GM20431 (cell line): ENCODE data around the gene P2RY13.

ENCODE experiments used
- in situ Hi-C: fragments of 300-500 bp; cut with MseI, MboI; formaldehyde crosslinking; loops from one replicate; pipeline ENCODE4 v1.15.0; 2020; ENCODE audit warnings: low sequenced_read_pairs; ENCODE audit not compliant: unreplicated experiment

P2RY13 gene

DNA sequence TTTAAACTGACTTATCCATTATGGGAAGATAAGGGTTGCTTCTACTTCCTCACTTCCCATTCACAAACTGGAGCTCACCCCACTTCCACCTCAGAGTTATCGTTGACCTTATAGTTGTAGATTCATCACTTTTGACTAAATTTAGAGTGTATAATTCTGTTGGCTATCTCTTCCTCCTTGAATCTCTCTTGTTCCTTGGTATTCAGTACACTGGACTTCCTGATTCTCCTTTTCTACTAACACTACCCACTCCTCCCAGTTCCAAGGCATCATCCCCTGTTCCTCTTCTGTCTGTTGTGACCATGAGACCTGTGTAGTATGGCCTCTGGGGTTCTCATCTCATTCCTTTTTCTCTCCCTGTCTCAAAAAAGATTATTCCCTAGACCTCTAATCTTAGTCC lies 6.8 kb downstream of the P2RY13 start:
- in situ Hi-C loops = no loop called here

DNA sequence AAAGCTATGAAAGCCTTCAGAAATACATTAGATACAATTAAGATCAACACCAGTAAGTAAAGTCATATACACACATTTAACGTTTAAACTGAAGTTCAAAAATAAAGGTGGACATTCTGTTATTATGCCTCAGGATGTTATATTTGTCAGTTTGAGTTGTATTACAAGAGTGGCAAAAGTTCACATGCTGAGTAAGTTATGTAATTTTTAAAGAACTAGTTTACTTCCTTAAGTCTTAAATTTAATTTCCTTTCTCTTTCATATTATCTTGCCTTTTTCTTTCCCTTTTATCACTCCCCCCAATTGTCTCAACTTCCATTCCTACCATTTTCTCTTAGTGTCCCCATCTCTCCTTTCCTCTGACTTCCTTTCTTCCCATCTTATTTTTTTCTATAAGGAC lies 7.8 kb downstream of the P2RY13 start:
- in situ Hi-C loops = no loop called here

DNA sequence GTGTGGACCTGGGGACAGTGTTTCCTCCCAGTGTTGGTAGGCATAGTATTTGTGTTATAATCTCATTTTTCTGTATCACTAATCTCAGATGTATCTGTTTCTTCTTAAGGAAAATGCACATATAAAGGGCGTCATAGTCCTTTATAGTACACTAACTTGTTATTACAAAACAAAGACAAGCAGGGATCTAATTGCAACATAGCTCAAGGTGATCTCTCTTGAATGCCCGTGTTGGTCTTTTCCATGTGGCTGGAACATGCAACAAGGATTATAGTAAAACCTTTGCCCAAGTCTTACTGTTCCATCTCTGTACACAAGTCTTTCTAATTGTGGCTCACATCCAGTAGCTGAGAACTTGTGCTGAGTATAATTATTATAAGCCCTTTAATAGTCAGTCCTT lies 9.2 kb downstream of the P2RY13 start:
- in situ Hi-C loops = no loop called here

DNA sequence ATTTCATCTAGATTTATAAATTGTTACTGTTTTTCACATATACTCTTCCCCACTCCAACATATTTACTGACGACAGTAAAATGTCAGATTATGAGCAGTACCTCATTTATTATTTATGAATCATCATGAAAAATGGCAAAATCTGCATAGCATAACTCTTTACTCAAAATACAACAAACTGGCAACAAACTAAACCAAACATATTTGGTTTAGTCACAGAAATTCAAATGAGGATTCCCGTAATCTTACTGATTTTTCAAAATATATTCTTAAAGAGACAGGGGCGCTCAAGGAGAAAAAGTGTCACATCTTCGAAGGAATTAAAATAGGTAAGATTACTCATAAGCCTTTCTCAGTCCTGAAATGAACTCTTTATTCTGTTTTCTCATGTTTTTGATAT lies 9.7 kb downstream of the P2RY13 start:
- in situ Hi-C loops = no loop called here

DNA sequence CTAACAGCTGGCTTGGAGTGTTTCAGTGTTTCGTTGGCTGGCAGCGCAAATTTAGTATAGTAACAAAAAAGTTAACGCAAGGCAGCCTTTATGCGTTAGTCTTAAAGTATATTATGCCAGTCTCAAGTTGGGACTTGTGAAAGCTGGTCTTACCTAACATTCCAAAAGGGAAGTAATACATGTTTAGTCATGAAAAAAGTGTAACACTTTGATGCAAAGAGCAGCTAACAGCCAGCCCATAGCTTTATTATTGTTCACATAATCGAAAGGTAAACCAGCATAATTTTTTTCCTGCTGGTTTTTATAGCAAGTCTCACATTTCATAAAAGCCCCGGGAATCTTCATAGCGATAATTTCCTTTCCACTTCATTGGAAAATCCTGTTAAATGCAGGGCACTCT lies 10.4 kb downstream of the P2RY13 start:
- in situ Hi-C loops = no loop called here

DNA sequence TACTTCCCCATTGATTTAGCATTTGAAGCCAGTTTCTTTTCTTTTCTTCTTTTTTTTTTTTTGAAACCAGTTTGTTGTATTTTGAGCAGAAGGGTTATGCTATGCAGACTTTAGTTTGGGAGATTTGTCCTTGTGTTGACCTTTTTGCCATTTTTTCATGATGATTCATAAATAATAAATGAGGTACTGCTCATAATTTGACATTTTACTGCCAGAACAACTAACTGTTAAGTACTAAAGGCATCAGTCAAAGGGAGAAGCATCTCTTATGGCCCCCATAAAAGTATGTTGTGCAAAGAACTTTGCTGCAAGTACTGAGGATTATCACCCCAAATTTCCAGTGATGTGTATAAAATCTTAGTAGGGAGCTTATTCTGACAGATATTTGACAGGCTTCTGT lies 11.0 kb downstream of the P2RY13 start:
- in situ Hi-C loops = no loop called here

DNA sequence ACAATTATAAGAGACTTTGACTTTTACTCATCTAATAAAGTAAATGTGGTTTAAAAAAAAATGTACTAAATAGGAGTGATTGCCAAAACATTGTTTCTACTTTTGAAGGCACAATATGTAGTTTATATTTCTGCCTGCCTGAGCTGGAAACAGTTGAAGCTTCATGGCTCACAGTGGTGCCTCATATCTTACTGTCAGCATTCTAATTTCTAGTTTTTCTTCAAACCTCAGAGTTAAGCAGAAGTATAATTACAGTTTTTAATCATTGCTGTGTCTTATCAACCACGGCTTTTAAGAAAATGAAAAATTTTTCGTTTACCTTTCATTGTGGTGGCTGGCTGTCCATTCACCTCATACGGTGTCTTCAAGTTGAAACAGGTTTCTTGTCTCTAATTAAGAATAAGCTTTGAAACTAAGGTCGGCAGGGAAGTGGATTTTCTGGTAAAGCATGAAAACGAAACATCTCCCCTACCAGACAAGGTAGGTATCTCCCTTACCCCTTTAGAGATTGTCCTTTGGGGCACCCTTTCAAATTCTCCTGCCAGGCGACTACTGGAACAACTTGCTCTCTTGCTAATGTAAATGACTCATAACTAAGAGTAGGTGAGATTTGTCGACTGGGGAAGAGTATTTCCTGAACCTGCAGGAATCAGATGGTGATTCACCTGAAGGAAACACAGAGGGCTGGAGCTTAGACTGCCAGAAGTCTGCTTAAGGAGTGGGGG lies 12.9 kb downstream of the P2RY13 start, which contains the start of gene GPR87:
Gene GPR87, minus strand, starts transcription at position 554 of the 725 bp plus-strand sequence. CDS start 16,720 bp downstream, outside the sequence.
- in situ Hi-C loops = no loop called here

DNA sequence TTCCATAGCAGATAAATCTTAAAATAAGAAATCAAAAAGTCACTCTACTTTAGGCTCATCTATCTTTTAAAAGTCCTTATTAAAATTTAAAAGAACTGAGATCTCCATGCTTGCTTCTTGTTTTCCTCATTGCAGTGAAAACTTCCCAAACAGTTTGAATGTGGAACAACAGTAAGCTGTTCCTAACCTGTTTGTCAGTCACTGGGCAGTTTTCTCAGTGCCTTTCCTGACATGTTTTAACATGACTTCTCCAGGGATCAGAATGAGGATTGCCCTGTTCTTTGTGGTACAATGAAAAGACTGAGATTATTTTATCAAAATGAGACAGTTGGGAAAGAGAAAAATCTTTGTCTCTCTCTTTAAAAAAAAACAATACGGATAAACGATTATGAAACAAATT lies 13.5 kb downstream of the P2RY13 start:
- in situ Hi-C loops = no loop called here

DNA sequence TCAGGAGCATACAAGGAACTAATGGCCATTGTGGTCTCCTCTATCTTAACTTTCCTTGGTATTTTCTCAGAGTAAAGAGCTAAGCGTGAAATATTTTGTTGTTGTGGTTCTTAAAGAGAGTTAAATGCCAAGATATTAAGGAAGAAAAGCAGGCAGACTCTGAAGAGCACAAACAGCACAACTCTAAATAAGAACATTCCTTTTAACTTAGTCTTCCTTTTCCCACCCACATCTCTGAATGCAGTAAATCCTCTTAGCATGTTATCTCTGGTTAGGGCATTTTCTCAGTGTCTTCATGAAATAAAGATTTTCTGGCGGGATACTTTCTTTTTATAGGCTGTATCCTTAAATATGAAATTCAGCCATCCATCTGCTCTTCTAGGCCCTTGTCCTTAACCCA lies 14.2 kb downstream of the P2RY13 start:
- in situ Hi-C loops = no loop called here

DNA sequence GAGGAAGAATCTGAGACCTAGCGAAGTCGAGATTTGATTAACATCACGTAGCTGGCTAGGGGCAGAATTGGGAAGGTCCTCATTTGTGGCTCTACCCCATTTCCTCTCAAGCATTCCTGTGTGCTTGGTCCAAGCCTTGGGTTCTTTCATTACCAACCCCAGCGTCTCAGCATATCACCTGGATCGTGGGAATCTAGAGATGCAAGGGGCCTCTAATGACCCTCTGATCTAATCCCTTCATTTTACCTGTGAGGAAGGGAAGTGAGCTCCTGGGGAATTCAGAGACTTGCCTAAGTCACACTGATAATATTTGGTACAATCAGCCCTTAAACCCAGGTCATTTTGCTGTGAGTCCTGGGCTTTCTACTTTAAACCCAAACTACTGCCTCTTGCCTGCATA lies 14.8 kb downstream of the P2RY13 start:
- in situ Hi-C loops = no loop called here

DNA sequence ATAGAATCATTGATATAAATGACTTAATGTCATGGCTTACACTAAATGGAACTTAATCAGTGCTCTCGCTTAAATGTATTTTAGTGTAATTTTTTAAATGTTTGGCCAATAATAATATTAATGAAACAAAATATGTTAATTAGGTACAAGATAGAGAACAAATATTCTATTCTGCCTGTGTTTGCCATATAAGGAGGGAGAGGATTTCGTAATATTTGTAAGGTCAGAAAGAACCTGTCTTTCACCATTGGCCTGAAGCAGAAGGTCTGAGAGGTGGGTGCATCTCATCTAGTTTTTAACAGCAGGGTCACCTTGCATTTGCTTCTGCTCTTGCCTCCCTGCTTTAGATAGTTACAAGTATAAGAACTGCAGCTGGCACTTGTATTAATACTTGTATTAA lies 15.2 kb downstream of the P2RY13 start:
- in situ Hi-C loops = no loop called here

DNA sequence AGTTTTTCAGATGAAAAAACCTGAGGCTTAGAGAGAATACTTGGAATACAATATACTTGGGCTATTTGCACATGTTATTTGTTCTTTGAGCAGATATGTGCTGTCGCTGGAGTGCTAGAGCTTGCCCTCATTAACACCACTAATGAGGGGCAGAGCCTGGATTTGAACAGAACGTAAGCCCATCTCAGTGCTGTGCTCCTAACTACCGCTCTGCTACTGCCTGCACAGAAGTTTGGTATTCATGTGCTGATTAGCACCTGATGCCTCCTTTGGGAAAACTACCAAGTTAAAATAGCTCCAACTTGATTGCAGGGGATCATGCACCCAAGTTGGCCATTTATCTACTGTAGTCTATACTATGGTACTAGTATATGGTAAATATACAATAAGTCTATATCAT lies 16.4 kb downstream of the P2RY13 start:
- in situ Hi-C loops = no loop called here

DNA sequence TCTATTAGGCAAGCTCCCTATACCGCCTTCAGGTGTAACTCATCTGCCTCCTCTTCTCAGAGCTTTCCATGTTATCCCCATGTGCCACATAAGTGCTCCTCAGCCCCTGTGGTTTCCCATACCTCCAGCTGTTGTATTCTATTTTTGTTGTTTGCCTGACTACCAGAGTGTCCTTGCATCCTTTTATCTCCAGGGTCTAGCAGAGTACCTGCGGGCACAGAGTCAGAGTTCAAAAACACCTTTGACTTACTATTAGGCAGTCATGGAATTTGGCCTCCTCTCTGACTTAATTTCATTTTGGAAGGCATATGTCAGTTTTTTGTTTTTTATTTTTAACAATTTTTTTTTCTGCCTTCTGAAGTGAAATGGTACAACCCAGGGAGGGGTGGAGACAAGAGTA lies 19.8 kb downstream of the P2RY13 start:
- in situ Hi-C loops = no loop called here

DNA sequence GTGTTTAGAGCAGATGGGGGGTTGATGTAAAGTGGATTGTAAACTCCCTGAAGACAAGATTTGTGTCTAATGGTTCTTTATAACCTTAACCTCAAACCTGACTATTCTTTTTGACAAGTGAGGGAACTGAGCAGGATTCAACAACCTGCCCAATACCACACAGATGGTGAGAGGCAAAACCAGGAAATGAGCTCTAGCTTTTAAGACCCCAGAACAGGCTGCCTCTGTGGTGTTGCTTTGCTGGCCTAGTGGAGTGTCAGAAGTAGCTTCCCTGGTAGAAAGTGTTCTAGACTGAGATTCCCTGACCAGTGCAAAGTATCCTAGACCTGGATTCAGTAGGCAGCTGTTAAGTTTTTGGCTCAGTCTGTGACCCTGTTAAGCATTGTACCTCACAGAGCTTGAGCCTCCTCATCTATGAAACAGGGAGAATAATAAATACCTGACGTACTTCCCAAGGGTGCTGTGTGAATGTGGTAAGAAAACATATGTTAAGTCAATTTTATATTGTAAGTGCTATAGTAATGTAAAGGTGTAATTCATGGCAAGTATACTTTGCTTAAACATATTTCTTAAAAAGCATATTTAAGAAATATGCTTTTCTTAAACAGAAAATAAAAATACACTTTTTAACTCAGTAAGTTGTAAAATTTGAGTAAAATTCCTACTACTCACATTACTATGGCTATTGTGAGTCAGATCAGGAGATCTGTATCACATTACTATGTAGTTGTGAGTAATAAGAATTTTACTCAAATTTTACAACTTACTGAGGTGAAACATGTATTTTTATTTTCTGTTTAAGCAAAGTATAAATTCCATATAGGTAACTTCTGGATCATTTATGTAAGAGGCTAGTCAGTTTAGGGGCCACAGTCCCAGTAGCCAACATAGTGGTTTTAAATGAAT lies 21.5 kb downstream of the P2RY13 start:
- in situ Hi-C loops = no loop called here

DNA sequence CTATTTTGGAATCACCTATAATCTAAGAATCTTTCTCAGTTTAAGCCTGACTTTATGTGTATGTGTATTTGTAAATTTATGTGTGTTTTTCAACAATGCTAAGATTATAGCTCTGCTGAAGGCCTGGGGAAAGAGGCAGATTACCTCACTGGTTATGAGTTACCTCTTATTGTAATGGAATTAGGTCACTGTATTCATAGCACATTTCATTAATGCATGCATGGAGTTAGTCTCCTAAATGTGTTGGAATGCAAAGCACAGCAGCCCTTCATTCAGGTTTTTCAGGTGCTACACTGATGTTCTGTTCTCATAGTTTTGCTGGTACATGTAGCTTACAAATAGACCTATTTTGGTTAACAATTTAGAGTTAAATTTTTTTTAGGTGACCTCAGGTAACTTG lies 22.2 kb downstream of the P2RY13 start:
- in situ Hi-C loops = no loop called here

DNA sequence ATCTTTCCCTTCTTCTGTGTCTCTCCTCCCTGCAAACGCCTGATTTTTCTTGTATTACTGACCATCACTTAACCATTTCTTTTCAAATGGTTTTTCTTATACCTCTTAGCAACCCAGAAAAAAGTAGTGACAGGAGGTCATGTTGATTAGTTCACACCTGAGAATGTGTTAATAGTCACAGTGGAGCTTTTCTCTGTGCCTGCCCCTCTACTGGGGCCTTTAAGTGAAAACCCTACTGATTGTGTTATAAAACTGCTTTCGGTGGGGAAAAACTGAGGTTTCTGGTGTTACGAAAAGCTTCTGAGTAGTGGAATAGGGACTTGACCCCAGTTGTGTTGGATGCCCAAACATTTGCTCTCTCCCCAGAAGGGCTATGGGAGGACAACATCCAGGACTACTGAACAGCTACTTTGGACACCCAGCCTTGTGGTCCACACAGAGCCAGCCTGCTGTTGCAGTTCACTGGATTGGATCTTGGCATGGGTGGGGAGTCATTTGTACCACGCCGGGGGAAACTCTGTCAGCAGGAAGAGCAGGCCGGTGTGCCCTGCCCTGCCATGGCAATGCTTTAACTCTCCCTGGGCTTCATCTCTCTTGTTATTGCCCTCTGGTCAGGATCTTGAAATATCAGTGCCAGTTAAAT lies 23.1 kb downstream of the P2RY13 start:
- in situ Hi-C loops = no loop called here

DNA sequence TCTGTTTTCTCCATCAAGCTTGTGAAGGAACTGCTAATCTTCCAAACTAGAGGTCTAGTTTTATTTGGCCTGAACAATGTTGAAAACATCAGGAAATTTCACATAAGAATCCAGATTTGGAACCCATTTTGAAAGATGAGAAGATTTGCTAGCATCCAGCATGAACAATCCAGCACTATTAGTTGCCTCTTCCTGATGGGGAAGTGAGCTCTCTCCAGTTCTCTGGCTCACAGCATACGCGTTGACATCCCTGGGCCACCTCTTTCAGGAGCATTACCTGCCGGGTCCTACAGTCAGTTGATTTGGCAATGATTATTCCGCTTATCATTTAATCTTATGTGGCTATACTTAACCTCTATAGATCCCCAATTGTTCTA lies 23.6 kb downstream of the P2RY13 start:
- in situ Hi-C loops = no loop called here

DNA sequence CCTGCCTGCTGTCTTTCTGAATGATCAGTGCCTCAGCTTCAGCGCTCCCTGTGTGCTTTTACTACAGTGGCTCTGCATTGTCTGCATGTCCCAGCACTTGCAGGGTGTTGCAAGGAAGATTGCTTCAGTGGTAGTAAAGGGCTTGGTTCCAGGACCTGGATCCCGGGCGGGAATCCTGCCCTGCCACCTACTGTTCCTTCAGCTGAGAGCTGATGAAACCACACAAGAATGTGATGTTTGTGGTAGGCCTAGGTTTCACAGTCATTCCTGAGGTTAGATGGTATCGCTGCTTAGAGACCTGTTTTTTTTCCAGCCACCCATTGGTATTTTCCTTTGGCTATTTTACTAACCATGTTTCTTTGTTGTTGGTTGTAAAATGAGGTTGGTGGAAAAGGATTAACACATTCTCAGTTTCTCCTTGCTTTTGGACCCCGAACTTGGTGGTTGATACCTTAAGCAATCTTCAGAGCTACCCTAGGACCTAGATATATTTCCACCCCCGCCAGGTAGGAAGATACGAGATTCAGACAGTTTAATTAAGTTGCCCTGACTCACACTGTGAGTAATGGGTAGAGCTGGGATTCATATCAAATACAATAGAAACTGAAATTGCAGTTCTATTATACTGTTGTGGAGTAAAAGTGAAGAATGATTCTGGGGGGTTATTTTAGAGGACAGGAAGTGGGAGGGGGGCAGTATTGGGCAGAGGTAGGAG lies 24.1 kb downstream of the P2RY13 start:
- in situ Hi-C loops = no loop called here

DNA sequence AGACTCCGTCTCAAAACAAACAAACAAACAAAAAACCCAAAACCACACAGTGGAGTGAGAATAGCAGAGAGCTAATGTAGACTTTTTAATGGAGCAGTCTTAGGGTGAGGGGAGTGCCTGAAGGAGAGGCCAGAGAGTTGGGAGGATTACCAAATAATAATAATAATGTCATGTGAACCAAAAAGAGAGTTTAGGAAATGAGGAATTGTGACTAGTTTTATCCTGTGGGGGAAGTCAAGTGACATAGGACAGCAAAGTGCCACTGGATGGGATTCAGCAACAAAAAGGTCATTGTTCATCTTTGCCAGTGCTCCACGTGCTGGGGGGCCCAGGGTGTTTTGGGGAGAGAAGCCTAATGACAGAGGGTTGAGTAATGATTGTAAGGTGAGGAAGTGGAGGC lies 25.6 kb downstream of the P2RY13 start:
- in situ Hi-C loops = no loop called here

DNA sequence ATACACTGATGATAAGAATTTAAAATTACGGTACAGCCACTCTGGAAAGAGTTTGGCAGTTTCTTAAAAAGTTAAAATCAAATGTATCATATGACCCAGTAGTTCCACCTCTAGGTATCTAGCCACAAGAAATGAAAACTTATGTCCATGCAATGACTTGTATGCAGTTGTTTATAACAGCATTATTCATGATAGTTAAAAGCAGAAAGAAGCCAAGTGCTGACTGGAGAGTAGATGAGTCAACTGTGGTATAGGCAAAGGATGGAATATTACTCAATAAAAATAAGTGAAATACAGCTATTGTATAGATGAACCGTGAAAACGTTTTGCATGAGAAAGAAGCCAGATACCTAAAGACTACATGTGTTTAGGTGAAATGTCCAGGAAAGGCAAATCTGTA lies 27.6 kb downstream of the P2RY13 start:
- in situ Hi-C loops = no loop called here
